Hepatocyte (in vitro differentiated cells): ENCODE measurements around the gene TNNT3. TPM values are rescaled to one million over a fixed set of nuclear protein-coding genes. Genes with fewer than 3 reads are reported as not detected.

Experiments used
- DNase-seq: peaks from one replicate; pipeline ENCODE4 v3.0.0-alpha.2; 2016; ENCODE audit warnings: low spot score
- H2AFZ ChIP-seq: fragments of 200-600 bp; sonication (generic); 2 replicates; pipeline ENCODE4 v1.6.0; 2016; ENCODE audit warnings: antibody characterized with exemption, mild to moderate bottlenecking
- H3K27ac ChIP-seq: fragments of 200-600 bp; sonication (generic); 2 replicates; pipeline ENCODE4 v1.5.1; 2016; ENCODE audit warnings: mild to moderate bottlenecking
- H3K27me3 ChIP-seq: fragments of 200-600 bp; sonication (generic); 2 replicates; pipeline ENCODE4 v1.6.1; 2016
- H3K36me3 ChIP-seq: fragments of 200-600 bp; sonication (generic); replicated peaks from 2 replicates; pipeline ENCODE4 v1.5.1; 2016; ENCODE audit warnings: low read depth; ENCODE audit not compliant: insufficient read depth
- H3K4me1 ChIP-seq: fragments of 200-600 bp; sonication (generic); 2 replicates; pipeline ENCODE4 v1.5.1; 2016; ENCODE audit warnings: mild to moderate bottlenecking, moderate library complexity; ENCODE audit not compliant: insufficient read depth
- H3K4me2 ChIP-seq: fragments of 200-600 bp; sonication (generic); 2 replicates; pipeline ENCODE4 v1.6.0; 2016
- H3K4me3 ChIP-seq: fragments of 200-600 bp; sonication (generic); 2 replicates; pipeline ENCODE4 v1.5.1; 2016; ENCODE audit warnings: mild to moderate bottlenecking
- H3K79me2 ChIP-seq: fragments of 200-600 bp; sonication (generic); 2 replicates; pipeline ENCODE4 v1.6.0; 2017; ENCODE audit warnings: mild to moderate bottlenecking
- H3K9me2 ChIP-seq: fragments of 200-600 bp; sonication (generic); replicated peaks from 2 replicates; pipeline ENCODE4 v1.6.0; 2017; ENCODE audit warnings: mild to moderate bottlenecking; ENCODE audit not compliant: insufficient read depth
- H3K9me3 ChIP-seq: fragments of 200-600 bp; sonication (generic); 2 replicates; pipeline ENCODE4 v1.5.1; 2016; ENCODE audit warnings: low read depth, mild to moderate bottlenecking
- H4K20me1 ChIP-seq: fragments of 200-600 bp; sonication (generic); 2 replicates; pipeline ENCODE4 v1.6.0; 2016; ENCODE audit warnings: mild to moderate bottlenecking; ENCODE audit not compliant: insufficient read depth, poor library complexity, severe bottlenecking
- EZH2 ChIP-seq: fragments of 200-600 bp; sonication (generic); IDR thresholded peaks from 2 replicates; pipeline ENCODE4 v1.6.1; 2016; ENCODE audit warnings: antibody characterized with exemption, mild to moderate bottlenecking, borderline replicate concordance
- EZH2phosphoT487 ChIP-seq: fragments of 200-600 bp; sonication (generic); IDR thresholded peaks from one replicate; pipeline ENCODE4 v1.6.1; 2018; ENCODE audit warnings: antibody characterized with exemption, mild to moderate bottlenecking, low read depth, moderate library complexity; ENCODE audit not compliant: unreplicated experiment, severe bottlenecking
- WGBS: methylation state at CpG from one replicate; pipeline ENCODE4 v1.1.6; 2016; ENCODE audit warnings: low lambda C conversion rate; ENCODE audit errors: missing lambda C conversion rate; 5-methylcytosine and 5-hydroxymethylcytosine counted together
- polyA plus RNA-seq: library from polyadenylated mRNA; unstranded; fragments of >200 nt; fragmentation: Nextera tagmentation; extraction: Ambion mirVana; gene quantifications from 2 replicates; pipeline ENCODE4 v1.2.1, GENCODE V29; 2016
- total RNA-seq: library from RNA; depleted of rRNA; stranded (reverse); fragments of >200 nt; gene quantifications from 2 replicates; pipeline ENCODE4 v1.2.3, GENCODE V29; 2014
- TF ChIP-seq, protein P1 (sequence below): fragments of 200-600 bp; sonication (generic); IDR thresholded peaks from 2 replicates; pipeline ENCODE4 v1.5.1; 2016; ENCODE audit warnings: antibody characterized with exemption, mild to moderate bottlenecking; ENCODE audit not compliant: poor library complexity

Gene TNNT3
- total and polyA plus RNA-seq, 2 experiments from 2014 or later: 19.2 to 29.9 TPM

GRCh38 chr11:1920128-1920908 lies 815 bp downstream of the TNNT3 start:
- Histone ChIP-seq H3K36me3 (no peaks in the 10 kb centered on the region), H3K9me3 (no peaks in the 10 kb centered on the region), H3K79me2 (no peaks in the 10 kb centered on the region), H2AFZ (no peak overlapping the region), H3K4me1 (peaks cover 8% of the 10 kb centered on the region), H3K27me3 (no peaks in the 10 kb centered on the region), H3K4me3 (no peak overlapping the region), H4K20me1 (no peaks in the 10 kb centered on the region), H3K9me2 (no peaks in the 10 kb centered on the region), H3K27ac (no peak overlapping the region), H3K4me2 (no peak overlapping the region)
- TF ChIP-seq EZH2: no peak
- TF ChIP-seq EZH2phosphoT487: no peak
- TF ChIP-seq, protein P1, sequence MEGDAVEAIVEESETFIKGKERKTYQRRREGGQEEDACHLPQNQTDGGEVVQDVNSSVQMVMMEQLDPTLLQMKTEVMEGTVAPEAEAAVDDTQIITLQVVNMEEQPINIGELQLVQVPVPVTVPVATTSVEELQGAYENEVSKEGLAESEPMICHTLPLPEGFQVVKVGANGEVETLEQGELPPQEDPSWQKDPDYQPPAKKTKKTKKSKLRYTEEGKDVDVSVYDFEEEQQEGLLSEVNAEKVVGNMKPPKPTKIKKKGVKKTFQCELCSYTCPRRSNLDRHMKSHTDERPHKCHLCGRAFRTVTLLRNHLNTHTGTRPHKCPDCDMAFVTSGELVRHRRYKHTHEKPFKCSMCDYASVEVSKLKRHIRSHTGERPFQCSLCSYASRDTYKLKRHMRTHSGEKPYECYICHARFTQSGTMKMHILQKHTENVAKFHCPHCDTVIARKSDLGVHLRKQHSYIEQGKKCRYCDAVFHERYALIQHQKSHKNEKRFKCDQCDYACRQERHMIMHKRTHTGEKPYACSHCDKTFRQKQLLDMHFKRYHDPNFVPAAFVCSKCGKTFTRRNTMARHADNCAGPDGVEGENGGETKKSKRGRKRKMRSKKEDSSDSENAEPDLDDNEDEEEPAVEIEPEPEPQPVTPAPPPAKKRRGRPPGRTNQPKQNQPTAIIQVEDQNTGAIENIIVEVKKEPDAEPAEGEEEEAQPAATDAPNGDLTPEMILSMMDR: no peak
- 94% methylated on average over 13 of the region's 25 CpGs for WGBS
- DNase-seq: no peak

DNA sequence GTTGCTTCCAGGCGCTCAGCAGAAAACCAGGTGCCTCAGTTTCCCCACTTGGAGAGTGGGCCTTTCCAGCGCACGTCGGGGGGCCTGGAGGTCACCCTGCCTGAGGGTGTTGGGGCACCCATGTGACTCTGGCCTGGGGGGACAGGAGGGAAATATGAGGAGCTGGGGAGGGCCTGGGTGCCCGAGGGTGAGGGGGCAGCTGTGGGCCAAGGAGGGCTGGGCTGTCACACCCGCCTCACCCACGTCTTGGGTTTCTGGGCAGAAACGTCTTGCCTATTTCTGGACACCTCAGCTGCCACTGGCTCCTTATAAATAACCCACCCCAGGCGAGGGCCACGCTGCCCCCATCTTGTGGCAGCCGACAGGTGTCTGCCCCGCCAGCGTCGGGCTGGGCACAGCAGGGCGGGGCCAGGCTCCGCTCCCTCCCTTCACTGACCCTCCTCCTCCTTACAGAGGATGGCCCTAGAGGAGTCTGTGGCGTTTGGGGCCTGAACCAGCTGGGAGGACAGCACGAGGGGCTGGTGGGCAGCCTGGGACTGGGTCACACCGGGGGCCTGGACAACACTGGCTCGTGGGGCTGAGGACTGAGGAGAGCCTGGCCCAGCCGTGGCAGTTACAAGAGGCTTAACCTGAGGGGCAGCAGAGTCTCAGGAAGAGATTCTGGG lies 1.5 kb downstream of the TNNT3 start:
- Histone ChIP-seq H3K27me3 (no peaks in the 10 kb centered on the region), H3K36me3 (no peaks in the 10 kb centered on the region), H4K20me1 (no peaks in the 10 kb centered on the region), H3K9me2 (no peaks in the 10 kb centered on the region), H3K4me2 (no peak overlapping the region), H3K4me1 (peaks cover 8% of the 10 kb centered on the region), H3K27ac (no peak overlapping the region), H2AFZ (no peak overlapping the region), H3K9me3 (no peaks in the 10 kb centered on the region), H3K4me3 (no peak overlapping the region), H3K79me2 (no peaks in the 10 kb centered on the region)
- 86% methylated on average over 19 of the region's 21 CpGs for WGBS
- DNase-seq: no peak
- no peak for TF ChIP-seq EZH2

DNA sequence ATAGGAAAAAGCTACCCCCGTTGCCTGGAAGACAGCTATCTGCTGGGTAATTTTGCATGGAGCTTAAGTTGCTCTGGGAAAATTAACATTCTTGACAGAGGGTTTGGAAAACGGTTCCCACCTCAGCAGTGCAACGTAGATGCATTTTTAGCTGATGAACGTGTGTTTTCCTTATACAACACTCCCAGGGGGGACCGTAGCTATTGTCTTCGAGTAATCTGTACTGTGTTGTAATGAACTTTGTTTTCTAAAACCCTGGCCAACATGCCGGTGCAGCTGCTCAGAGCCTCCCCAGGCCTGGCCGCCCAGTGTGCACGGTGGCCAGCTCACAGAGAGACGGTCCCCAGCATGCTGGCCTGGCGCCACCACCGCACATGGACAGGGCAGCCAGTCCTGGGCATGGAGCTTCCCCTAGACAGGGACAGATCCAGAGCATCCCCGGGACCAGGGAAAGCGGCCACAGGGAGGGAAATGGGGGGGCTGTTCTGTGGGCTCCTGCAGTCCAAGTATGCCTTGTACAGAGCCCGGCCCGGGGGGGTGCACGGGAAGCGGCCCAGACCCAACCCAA lies 2.2 kb downstream of the TNNT3 start:
- Histone ChIP-seq H3K4me1 (peaks cover 13% of the 10 kb centered on the region), H3K4me3 (no peak overlapping the region), H3K27ac (no peak overlapping the region), H4K20me1 (no peaks in the 10 kb centered on the region), H3K36me3 (no peaks in the 10 kb centered on the region), H3K9me3 (no peaks in the 10 kb centered on the region), H2AFZ (no peak overlapping the region), H3K79me2 (no peaks in the 10 kb centered on the region), H3K27me3 (no peaks in the 10 kb centered on the region), H3K9me2 (no peaks in the 10 kb centered on the region), H3K4me2 (no peak overlapping the region)
- no peak for TF ChIP-seq EZH2phosphoT487
- TF ChIP-seq, protein P1: no peak
- no peak for TF ChIP-seq EZH2
- 74% methylated on average over 18 of the region's 18 CpGs for WGBS
- DNase-seq: no peak
